Gastrocnemius medialis (tissue), 4 donors: ENCODE data around the gene FBXW4.

Source experiments
- POLR2A ChIP-seq, 2 donors: fragments of 450-650 bp; IDR thresholded peaks; one replicate each; pipeline ENCODE4 v1.6.1; 2017; ENCODE audit warnings: antibody characterized with exemption in 2 of 2, mild to moderate bottlenecking in 2 of 2, moderate library complexity in 2 of 2
- TF ChIP-seq, protein P1 (sequence below), 5 experiments: fragments of 450-650 bp in 3 of 5; fragments of 200-600 bp in 2 of 5; sonication (generic) in 2 of 5; IDR thresholded peaks in 4 of 5; conservative IDR thresholded peaks in 1 of 5; 1 replicate in 4 of 5; 2 replicates in 1 of 5; pipeline ENCODE4 v1.5.1; 2016 to 2019; ENCODE audit warnings: antibody characterized with exemption in 5 of 5, mild to moderate bottlenecking in 3 of 5, moderate library complexity in 3 of 5

DNA sequence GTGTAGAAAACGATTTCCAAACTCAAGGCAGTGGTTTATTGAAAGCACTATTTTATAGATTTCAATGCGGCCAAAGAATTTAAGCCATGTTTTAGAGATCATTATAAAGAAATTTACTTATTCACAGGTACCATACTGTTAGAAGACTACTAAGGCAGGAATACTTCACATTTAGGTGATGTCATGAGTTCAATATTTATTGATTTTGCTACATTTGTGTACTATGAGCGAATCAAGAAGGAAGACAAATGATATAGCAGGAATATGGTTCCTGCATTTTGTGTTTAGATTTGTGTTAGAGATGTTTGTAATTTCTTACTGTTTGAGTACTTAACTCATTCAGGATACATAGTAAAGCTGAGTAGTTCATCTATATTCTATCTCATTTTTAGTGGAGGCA is 1.7 kb upstream of the FBXW4 start:
- TF ChIP-seq, protein P1, sequence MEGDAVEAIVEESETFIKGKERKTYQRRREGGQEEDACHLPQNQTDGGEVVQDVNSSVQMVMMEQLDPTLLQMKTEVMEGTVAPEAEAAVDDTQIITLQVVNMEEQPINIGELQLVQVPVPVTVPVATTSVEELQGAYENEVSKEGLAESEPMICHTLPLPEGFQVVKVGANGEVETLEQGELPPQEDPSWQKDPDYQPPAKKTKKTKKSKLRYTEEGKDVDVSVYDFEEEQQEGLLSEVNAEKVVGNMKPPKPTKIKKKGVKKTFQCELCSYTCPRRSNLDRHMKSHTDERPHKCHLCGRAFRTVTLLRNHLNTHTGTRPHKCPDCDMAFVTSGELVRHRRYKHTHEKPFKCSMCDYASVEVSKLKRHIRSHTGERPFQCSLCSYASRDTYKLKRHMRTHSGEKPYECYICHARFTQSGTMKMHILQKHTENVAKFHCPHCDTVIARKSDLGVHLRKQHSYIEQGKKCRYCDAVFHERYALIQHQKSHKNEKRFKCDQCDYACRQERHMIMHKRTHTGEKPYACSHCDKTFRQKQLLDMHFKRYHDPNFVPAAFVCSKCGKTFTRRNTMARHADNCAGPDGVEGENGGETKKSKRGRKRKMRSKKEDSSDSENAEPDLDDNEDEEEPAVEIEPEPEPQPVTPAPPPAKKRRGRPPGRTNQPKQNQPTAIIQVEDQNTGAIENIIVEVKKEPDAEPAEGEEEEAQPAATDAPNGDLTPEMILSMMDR (IDR thresholded peaks at IDR 0.05 in 4 of 5, conservative IDR thresholded peaks at IDR 0.05 in 1 of 5), result no peak
- TF ChIP-seq POLR2A (IDR thresholded peaks at IDR 0.05), result no peak
